ENCODE measurements around the gene PGAP2.

DNA sequence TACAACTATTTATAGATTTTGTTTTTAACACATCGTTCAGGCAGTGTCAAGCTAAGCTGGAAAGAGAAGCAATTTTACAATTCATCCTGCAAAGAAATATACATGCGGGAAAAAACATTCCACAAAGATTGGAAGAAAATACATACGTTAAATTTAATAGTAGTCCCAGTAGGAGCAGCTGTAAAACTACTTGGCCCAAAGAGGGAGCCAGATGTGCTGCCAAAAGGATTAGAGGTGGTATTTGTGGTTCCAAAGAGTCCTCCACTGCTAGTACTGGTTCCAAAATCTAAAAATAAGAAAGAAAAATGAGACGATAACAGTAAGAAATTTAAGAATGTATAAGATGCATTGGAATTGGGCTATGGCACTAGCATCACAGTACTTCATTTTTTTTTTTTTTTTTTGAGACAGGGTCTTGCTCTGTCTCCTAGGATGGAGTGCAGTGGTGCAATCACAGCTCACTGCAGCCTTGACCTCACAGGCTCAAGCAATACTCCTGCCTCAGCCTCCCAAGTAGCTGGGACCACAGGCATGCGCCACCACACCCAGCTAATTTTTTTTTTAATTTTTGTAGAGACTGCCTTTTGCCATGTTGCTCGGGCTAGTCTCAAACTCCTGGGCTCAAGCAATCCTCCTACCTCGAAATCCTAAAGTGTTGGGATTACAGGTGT is 32.5 kb upstream of the PGAP2 start:
- TF ChIP-seq, protein P1, sequence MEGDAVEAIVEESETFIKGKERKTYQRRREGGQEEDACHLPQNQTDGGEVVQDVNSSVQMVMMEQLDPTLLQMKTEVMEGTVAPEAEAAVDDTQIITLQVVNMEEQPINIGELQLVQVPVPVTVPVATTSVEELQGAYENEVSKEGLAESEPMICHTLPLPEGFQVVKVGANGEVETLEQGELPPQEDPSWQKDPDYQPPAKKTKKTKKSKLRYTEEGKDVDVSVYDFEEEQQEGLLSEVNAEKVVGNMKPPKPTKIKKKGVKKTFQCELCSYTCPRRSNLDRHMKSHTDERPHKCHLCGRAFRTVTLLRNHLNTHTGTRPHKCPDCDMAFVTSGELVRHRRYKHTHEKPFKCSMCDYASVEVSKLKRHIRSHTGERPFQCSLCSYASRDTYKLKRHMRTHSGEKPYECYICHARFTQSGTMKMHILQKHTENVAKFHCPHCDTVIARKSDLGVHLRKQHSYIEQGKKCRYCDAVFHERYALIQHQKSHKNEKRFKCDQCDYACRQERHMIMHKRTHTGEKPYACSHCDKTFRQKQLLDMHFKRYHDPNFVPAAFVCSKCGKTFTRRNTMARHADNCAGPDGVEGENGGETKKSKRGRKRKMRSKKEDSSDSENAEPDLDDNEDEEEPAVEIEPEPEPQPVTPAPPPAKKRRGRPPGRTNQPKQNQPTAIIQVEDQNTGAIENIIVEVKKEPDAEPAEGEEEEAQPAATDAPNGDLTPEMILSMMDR (IDR thresholded peaks at IDR 0.05), result no peak
- TF ChIP-seq EZH2 (IDR thresholded peaks at IDR 0.05; ENCODE audit: borderline replicate concordance, insufficient read depth, low read depth, low read length, poor library complexity, severe bottlenecking), result no peak

All from B cell (primary cell).